SH-SY5Y (cell line): ENCODE data around the gene CPLX3.

ENCODE experiments used
- GATA2 ChIP-seq: IDR thresholded peaks from 2 replicates; pipeline ENCODE4 v1.6.1; 2011; ENCODE audit warnings: mild to moderate bottlenecking, low read depth, low read length
- GATA3 ChIP-seq: IDR thresholded peaks from 2 replicates; pipeline ENCODE4 v1.6.1; 2011; ENCODE audit warnings: low read depth, mild to moderate bottlenecking, low read length, moderate library complexity

The CPLX3 gene

DNA sequence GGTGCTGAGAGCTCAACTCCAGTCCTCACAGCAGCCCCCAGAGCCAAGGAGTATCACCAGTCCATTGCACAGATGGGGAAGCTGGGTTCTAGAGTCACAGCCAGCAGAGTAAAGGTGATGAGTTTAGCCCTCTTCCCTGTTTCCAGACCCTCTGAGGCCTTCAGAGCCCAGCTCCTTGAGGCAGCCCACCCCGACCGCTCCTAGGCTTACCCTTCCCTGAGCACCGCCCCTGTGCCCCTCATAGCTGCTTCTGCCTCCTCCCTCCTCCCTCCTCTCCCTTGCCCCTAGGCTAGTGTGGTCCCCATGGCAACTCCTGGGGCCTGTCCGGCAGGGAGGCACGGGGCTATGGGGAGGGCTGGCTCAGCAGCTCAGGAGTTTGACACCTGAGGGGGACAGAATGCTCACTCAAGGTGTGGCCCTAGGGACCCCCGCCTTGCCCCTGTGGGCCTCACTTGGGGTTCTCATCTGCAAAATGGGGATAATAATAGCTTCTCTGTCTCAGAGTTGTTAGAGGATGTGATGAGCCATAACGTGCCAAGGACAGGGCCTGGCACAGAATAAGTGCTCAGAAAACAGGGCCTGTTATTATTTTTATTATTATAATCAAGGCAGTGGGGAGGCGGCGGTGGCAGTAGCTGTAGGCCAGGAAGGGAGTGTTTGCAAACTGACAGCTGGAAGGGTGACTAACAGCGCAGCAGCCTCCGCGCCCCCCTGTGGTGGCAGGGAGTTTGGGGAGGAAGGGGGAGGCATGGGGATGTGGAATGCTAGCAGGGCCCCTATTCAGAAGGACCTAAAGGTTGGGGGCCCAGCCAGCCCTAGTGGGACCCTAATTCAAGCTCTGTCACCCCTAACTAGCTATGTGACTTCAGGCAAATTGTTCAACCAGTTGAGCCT is 33.0 kb upstream of the CPLX3 start:
- TF ChIP-seq GATA2 (no peak), GATA3 (no peak)

DNA sequence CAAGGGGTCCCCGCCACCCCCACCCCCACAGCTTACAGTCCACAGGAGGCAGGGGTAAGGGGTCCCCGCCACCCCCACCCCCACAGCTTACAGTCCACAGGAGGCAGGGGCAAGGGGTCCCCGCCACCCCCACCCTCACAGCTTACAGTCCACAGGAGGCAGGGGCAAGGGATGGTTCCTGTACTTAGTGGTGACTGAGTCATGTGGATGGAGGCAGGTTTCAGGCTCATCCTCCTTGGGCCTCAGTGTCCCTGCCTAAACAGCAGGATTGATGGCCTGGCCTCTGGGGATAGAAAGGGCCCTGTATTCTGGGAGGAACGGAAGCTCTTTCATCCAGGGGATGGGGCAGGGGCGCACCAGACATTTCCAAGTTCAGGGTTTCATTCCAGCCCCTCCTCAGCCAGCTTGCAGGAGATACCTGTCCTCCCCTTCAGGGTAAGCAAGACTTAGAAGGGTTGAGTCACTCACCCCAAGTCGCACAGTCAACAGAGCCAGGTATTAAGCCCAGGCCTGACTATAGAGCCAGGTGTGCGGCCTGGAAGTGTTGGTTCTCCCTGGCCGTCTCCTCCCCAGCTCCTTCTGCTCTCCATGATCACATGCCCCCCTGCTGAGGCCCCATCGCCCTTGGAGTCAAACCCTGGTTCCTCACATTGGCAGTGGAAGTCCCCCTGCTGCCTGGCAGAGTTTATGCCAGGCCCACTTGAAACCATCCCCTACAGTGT is 32.0 kb upstream of the CPLX3 start:
- TF ChIP-seq GATA2, result no peak
- TF ChIP-seq GATA3, result no peak

DNA sequence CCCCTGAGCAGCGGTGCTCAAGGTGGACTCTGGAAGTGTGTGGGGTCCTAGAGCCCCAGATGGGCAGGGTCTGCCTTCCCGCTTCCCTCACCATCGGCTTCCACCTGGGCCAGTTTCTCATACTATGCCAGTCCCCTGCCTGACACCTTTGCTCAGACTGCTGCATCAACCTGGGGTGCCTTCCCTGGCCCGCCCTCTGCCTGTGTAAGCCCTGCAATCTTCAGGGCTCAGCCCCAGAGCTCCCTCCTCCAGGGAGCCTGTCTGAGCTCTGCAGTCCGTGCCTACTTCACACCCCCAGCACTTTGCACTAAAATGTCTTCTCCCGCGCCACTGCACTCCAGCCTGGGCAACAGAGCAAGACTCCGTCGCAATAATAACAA is 31.5 kb upstream of the CPLX3 start:
- TF ChIP-seq GATA2 (no peak), GATA3 (no peak)

DNA sequence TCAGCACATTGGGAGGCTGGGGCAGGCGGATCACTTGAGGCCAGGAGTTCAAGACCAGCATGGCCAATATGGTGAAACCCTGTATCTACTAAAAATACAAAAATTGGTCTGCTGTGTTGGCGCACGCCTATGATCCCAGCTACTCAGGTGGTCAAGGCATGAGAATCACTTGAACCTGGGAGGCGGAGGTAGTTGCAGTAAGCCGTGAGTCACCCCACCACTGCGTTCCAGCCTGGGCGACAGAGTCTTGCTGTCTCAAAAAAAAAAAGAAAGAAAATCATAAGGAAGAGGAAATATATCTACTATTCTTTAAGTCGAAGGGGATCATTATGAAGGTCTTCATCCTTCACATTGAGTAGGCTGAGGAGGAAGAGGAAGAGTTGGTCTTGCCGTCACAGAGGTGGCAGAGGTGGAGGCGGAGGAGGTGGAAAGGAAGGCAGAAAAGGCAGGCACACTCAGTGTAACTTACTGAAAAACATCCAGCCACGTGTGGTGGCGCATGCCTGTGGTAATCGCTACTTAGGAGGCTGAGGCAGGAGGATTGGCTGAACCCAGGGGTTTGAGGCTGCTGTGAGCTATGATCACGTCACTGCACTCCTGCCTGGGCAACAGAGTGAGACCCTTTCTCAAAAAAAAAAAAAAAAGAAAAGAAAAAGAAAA is 30.3 kb upstream of the CPLX3 start:
- no peak for TF ChIP-seq GATA2
- TF ChIP-seq GATA3, result no peak

DNA sequence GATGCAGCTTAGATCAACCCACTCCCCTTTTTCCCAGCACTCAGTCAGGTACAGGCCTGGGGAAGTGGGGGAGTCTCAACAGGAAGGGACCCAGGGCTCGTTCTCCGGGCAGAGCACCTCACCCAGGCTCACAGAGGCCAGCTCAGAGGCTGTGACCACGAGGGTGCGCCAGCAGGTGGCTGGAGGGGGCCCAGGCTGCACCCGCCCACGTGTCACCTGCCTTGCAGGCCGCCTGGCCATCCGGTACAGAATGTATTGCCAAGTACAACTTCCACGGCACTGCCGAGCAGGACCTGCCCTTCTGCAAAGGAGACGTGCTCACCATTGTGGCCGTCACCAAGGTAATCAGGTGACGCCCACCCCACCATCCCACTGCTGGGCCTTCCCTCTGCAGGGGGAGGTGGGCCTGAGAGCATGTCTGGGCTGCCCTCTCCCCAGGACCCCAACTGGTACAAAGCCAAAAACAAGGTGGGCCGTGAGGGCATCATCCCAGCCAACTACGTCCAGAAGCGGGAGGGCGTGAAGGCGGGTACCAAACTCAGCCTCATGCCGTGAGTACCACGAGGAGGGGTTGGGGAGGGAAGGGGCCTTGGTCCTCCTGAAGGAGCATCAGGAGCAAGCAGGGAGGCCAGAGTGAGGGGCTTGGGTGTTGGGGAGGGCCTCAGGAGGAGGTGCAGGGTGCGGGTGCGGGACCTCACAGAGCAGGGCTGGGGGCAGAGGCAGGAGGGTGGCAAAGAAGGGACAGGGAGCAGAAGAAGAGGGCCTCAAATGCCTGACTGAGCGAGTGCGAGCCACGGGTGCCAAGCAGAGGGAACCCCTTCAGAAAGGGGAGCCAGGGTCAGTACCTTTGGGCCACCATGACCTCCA is 27.8 kb upstream of the CPLX3 start:
- TF ChIP-seq GATA2, result no peak

DNA sequence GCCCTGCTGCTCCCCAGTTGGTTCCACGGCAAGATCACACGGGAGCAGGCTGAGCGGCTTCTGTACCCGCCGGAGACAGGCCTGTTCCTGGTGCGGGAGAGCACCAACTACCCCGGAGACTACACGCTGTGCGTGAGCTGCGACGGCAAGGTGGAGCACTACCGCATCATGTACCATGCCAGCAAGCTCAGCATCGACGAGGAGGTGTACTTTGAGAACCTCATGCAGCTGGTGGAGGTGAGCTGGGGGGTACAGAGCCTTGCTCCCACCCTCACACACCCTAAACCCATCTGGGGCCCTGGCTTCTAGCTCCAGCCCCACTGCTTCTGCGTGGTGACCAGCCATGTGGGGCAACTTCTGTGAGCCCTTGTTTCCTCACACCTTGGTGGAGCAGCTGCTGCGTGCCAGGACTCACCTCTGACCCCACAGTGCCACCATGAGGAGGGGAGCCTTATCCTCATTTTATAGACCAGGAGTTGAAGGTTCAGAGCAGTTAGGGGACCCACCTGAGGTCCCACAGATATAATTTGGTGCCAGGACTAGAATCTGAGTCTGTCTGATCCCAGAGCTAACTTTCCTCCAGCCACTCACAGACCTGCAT is 27.1 kb upstream of the CPLX3 start:
- no peak for TF ChIP-seq GATA3

DNA sequence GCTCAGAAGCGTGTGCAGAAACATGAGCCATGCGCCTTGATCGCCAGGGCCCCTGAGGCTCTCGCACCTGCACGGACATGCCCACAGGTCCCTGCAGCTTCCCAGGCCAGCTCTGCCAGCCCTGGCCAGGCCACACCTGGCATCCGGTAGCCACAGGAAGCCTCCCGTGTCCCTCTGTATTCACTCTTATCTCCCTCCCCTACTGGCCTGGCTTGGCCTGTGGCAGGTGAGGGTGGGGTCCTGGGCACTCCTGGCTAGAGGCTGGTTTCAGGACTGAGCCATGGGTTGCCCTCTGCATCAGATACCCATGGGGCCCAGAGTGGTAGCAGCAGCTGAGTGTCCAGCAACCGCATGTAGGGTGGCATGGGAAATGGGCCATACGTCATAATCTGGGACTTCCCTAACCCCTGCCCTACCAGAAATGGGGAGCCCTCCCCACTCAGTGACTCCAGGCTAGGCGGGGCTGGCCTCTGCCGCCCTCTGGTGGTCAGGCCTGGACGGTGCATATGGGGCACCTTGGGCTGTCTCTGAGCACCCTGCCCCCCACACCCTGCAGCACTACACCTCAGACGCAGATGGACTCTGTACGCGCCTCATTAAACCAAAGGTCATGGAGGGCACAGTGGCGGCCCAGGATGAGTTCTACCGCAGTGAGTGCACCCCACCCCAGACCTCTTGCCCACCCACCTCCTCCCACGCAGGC is 26.4 kb upstream of the CPLX3 start:
- TF ChIP-seq GATA3 (no peak), GATA2 (no peak)

DNA sequence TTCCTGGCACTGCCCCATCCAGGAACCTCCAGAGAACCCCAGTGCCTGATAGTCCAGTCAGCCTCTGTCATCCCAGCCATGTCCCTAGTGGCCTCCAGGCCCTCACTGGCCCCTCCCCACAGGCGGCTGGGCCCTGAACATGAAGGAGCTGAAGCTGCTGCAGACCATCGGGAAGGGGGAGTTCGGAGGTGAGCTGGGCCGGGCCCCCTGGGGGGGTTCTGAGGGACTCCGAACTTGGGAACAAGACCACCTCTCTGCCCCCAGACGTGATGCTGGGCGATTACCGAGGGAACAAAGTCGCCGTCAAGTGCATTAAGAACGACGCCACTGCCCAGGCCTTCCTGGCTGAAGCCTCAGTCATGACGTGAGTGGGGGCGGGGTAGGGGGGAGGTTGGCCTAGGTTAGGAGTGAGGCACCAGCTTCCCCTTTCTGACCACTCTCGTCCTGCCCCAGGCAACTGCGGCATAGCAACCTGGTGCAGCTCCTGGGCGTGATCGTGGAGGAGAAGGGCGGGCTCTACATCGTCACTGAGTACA is 25.8 kb upstream of the CPLX3 start:
- TF ChIP-seq GATA2 (no peak), GATA3 (no peak)

DNA sequence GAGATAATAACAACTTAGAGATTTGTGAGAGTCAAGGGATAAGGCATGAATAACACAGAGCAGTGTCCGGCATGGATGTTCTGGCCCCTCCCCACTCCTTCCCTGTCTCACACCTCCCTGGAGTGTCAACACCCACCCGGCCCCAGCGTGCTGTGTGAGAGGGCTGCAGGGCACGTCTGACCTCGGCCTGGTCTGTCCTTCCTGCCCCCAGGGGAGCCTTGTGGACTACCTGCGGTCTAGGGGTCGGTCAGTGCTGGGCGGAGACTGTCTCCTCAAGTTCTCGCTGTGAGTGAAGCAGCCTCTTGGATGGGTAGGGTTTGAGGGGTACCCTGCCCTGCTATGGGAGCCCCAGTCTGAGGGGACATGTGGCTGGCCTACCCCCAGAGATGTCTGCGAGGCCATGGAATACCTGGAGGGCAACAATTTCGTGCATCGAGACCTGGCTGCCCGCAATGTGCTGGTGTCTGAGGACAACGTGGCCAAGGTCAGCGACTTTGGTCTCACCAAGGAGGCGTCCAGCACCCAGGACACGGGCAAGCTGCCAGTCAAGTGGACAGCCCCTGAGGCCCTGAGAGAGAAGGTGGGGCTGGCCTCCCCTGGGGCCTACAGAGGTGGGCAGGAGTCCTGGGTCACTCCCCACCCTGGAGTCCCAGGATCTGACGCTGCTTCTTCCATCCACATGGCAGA is 25.0 kb upstream of the CPLX3 start:
- TF ChIP-seq GATA3, result no peak
- no peak for TF ChIP-seq GATA2

DNA sequence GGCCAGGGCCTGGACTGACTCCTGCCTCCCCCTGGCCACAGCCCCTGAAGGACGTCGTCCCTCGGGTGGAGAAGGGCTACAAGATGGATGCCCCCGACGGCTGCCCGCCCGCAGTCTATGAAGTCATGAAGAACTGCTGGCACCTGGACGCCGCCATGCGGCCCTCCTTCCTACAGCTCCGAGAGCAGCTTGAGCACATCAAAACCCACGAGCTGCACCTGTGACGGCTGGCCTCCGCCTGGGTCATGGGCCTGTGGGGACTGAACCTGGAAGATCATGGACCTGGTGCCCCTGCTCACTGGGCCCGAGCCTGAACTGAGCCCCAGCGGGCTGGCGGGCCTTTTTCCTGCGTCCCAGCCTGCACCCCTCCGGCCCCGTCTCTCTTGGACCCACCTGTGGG is 24.1 kb upstream of the CPLX3 start:
- TF ChIP-seq GATA2, result no peak
- TF ChIP-seq GATA3, result no peak

DNA sequence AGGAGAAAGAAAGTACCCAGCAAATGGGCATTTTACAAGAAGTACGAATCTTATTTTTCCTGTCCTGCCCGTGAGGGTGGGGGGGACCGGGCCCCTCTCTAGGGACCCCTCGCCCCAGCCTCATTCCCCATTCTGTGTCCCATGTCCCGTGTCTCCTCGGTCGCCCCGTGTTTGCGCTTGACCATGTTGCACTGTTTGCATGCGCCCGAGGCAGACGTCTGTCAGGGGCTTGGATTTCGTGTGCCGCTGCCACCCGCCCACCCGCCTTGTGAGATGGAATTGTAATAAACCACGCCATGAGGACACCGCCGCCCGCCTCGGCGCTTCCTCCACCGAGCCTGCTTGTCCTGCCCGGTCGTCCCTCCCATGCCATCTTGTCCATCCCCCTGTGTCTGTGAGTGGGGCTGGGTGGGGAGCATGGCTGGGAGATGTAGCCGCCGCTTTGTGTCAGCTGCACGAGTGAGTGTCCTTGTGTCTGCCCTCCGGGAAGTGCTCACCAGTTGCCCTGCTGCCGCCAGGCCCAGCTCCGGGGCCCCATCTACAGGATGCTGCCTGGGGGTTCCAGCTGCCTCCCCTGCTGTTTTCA is 23.5 kb upstream of the CPLX3 start:
- no peak for TF ChIP-seq GATA2
- no peak for TF ChIP-seq GATA3

DNA sequence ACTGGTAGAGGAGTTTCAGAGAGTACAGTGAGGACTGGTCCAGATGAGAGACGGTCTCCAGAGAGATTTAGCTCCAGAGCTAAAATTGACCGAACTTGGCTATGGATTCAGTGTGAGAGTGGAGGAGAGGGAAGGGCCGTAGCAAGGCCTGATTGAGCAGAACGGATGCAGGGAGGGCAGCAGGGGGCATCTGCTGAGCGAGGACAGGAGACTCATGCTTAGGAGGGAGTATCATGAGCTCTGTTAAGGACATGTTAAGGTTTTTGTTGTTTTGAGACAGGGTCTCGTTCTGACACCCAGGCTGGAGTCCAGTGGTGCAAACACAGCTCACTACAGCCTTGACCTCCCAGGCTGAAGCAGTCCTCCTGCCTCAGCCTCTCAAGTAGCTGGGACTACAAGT is 21.5 kb upstream of the CPLX3 start:
- TF ChIP-seq GATA2, result no peak
- TF ChIP-seq GATA3, result no peak

DNA sequence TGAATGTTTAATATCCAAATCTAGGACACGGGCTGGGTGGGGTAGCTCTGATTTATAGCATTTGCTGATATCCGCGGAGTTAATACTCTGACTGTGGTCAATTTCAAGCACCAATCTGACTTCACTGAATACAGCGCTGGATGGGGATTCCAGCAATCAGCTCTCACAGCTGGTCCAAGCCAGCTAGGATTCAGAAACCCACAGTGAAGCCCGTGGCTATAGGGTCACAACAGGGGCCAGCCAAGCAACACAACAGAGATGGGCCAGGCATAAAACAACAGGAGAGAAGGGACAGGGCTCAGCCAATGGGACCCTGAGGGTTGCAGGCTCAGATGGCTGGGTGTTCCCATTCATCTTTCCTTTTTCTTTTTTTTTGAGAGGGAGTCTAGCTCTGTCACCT is 19.1 kb upstream of the CPLX3 start:
- TF ChIP-seq GATA2, result no peak
- no peak for TF ChIP-seq GATA3
